ENCODE results near the gene CLDN14.

CLDN14 gene

DNA sequence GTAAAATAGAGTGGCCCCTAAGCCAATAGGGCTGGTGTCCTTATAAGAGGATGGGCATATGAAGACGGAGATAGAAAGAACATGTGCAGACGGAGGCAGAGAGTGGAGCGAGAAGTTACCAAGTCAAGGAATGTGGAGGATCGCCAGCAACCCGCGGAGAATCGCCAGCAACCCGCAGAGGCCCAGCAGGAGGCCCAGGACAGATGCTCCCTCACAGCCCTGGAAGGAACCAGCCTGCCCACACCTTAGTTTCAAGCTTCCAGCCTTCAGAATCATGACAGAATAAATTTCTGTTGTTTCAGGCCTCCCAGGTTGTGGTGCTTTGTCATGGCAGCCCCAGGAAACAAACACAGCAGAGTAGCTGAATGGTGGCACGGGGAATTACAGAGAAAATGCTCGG is 9.6 kb downstream of the CLDN14 start:
- no peak for DNase-seq (ENCODE audit: low spot score)

DNA sequence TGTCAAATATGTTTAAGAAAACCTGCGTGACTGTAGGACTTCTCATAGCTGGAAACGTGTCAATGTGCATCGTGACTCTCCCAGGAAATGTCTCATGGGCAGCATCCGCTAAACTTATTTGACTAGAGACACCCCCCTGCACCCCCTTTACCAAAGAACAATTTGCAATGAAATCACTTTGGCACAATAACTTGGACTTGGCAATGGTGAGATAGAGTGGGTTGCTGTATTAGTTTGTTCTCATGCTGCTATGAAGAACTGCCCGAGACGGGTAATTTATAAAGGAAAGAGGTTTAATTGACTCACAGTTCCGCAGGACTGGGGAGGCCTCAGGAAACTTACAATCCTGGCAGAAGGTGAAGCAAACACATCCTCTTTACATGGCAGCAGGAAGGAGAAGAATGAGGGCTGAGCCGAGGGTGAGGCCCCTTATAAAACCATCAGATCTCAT is 13.8 kb downstream of the CLDN14 start:
- DNase-seq (ENCODE audit: low spot score) = no peak

DNA sequence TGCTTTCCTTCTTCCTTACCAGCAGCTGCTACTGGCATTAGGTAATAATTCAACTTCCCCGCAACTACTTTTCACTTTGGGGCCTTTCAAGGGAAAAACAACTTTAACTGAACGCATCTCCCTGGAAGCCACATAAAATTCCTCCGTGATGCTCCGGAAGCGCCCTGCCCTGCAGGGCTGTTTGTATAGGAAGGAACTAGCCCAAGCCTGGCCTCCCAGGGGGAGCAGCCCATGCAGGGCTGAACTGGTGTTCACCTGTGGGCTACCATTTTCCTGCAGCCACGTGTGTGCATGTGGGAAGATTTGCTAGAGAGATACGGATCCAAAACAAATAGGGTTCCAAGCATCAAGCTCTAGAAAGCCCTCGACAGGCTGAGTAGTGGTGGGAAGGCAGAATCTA is 14.4 kb downstream of the CLDN14 start:
- no peak for DNase-seq (ENCODE audit: low spot score)

DNA sequence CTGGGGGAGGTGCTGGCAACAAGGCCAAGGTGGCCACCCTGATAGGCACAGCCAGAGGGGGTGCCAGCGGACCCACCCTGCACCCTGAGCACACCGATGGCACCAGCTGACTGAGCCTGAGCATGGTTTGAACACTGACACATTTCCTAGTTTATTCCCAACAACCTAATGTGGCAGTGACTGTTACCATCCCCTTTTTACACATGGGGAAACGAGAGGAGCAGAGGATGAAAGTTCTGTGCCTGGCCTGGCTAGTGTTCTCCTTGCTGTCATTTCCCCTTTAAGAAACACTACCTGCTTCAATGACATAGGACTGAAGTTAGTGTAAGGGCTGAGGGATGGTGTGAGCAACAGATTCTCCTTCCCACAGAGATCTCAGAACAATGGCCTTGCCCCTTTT is 15.3 kb downstream of the CLDN14 start:
- no peak for DNase-seq (ENCODE audit: low spot score)

DNA sequence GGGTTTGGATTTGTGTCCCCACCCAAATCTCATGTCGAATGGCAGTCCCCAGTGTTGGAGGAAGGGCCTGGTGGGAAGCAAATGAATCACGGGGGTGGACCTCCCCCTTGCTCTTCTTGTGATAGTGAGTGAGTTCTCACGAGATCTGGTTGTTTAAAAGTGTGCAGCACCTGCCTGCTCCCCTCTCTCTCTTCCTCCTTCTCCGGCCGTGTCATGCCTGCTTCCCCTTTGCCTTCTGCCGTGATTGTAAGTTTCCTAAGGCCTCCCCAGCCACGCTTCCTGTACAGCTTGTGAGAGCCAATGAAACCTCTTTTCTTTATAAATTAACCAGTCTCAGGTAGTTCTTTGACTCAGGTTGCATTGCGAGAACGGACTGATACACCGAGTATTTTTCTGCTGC is 15.9 kb downstream of the CLDN14 start:
- DNase-seq (ENCODE audit: low spot score) = no peak

DNA sequence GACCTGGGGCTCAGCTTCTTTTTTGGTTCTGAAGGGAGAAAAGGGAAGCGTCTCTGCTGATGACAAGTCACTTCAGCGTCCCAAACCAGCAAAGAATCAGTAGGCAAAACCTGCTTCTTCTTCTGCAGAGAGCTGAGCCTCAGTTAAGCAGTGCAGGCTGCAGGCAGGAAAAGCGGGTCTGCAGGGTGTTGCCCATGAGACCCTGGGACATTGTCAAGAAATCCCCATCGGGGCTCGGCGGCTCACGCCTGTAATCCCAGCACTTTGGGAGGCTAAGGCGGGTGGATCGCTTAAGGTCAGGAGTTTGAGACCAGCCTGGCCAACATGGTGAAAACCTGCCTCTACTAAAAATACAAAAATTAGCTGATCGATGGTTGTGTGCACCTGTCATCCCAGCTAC is 16.7 kb downstream of the CLDN14 start:
- no peak for DNase-seq (ENCODE audit: low spot score)

DNA sequence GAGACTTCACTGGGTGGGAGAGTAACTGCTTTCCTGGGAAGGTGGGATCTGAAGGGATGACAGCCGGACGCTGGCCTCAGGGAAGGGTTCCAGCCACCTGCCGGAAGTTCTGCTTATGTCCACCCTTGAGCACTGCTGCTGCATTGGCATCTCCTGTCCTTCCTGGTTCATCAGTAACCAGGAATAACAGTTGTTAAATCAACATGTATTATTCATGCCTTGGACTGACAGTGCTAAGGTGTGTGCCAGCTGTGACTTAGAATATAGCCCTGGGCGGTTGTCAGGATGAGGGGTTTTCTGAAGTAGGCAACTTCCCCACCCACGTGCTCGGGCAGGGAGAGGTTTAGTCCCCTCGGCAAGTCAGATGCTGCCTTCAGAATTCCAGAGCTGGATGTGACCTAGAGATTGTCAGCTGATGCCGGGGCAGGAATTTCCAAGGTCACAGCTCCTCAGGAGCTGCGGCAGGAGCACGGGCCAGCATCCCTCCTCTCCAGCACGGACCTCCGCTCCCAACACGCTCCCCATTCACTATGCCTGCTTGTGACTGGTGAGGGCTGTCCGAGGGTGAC is 17.9 kb downstream of the CLDN14 start:
- no peak for DNase-seq (ENCODE audit: low spot score)

DNA sequence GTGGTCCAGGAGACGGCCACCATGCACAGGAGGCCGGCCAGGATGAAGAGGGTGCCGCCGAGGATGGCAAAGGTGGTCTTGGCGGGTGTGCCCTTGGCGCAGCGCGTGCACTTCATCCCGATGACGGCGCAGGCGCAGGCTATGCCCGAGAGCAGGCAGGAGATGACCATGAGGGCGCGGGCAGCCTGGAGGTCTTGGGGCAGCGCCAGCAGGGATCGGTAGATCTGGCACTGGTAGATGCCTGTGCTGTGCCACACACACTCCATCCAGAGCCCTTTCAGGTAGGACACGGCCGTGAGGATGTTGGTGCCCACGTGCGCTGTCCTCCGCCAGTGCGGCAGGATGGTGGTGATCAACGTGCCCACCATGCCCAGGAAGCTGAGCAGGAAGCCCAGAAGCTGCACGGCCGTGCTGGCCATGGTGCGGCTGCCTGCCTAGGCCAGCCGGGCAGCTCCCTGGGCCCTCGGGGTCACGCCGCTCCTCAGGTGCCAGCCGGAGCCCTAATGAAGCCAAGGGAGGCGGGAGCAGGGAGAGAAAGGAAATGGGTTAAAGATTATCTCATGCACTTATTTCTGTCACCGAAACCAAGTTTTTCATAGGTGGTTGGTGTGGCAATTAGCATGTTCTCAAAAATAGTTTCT is 18.5 kb downstream of the CLDN14 start:
- no peak for DNase-seq (ENCODE audit: low spot score)

DNA sequence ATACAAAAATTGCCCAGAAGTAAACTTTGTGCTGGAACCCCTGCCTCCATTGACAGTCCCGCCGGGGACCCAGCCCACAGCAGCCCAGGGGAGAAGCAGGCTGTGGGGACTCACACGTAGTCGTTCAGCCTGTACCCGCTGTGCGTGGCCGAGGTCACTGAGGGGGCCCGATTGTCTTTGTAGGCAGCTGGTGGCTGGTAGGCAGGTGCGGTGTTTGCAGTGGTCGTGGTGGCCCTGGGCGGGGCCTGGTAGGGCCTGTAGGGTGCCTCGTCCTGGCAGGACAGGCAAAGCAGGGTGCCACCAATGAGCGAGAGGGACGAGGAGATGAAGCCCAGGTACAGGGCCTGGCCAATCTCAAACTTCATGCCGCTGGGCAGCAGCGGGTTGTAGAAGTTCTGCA is 19.1 kb downstream of the CLDN14 start:
- no peak for DNase-seq (ENCODE audit: low spot score)

DNA sequence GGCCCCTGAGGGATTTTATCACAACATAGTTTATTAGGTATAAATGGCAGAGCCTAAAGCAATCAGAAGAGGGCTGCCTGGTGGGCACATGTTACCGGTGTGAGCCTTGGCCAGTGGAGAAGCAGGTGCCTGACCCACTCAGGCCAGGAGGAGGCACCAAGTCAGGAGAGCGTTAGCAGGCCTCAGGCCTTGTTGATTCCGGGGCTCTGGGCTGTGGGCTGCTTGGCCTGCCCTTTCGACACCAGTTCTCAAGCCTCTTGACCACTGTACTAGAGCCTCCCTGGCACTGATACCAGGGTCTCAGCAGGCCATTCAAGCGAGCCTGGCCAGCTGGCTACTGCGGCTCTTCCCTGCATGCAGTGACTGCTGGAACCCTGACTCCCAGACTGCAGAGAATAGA is 20.8 kb downstream of the CLDN14 start:
- no peak for DNase-seq (ENCODE audit: low spot score)

DNA sequence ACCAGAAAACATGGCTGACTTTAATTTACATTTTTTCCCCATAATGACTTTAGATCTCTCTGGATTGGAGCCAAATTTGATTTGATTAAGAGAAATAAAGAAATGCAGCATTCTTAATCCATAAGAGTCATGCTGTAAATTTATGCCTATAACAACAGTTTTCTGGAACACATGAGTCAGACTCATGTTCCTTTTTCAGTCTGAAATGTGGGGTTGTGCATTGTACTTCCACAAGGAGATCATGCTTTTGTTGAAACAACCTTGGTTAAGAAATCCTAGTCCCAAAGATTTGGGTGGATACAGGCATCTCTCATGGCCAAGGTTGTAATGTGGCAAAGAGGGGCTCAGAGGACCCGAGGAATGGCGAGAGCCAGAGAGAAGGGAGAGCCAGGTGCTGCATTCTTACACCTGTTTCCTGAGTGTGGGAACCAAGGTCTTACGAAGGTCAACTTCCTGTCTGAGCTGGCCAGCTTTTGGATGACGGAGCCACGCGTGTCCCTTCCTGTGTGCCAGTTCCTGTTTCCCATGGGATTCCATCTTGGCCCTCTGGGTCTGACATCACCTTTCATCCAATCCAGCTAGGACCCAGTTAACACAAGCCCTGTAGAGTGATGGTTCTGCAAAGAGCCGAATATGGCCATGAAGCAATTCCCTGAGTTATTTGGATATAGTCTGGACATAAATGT is 23.1 kb downstream of the CLDN14 start:
- DNase-seq (ENCODE audit: low spot score) = peak; percentile 22

DNA sequence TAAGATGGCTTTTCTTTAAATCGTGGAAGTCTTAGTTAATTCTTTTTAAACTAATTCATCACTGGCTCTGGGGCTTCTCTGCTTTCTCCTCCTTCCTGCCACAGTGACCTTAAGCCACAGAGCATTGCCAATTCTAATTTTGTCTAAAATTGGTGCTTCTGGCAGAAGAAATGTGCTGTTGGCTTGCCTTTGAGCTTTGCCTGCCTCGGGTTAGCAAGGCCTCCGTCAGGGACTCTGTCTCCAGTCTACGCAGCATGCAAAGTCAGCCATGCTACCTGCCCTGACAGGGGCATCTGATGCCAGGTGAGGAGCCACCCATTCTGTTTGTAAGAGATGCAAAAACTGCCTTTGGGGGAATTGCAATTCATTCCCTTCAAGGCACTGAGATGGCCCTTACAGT is 25.2 kb downstream of the CLDN14 start:
- no peak for DNase-seq (ENCODE audit: low spot score)

DNA sequence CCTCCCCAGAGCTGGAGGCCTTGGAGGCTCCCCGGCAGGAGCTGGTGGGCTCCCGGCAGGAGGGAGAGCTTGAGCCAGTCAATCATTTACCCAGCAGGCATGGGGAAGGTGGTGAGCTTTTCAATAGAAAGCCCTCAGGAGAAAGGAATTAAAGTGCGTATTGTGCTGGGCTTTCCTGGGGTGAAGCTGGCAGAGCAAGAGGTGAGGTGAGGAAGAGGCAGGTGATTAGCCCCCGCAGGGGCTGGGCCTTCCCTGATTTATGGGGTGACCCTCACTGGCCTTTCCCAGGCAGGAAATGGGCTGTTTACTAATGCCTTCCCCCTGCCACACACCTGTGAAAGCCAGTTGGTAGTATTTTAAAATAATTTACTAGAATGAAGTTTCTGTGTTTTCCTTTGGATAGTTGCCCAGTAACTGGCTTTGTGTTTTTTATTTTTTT is 25.8 kb downstream of the CLDN14 start:
- DNase-seq (ENCODE audit: low spot score) = no peak

DNA sequence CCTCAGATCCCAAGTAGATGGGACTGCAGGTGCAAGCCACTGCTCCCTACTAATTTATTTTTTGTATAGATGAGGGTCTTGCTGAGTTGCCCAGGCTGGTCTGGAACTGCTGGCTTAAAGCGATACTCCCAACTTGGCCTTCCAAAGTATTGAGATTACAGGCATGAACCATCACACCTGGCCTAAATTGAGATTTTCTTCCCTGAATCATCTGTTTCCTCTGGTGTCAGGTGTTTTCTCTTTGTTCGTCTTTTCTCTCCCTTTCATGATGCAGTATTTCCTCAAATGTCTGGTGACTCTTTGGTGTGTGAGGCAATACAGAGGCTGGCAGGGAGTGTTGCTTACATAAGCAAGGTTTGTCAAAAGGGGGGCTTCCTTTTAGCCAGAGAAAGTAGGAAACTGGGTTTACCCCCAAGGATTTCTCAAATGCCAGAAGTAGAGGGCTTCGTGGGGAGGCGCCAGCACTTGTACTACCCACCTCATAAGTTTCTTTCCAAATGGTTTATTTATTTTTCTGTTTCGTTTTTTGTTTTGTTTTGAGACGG is 27.6 kb downstream of the CLDN14 start:
- DNase-seq (ENCODE audit: low spot score) = no peak

DNA sequence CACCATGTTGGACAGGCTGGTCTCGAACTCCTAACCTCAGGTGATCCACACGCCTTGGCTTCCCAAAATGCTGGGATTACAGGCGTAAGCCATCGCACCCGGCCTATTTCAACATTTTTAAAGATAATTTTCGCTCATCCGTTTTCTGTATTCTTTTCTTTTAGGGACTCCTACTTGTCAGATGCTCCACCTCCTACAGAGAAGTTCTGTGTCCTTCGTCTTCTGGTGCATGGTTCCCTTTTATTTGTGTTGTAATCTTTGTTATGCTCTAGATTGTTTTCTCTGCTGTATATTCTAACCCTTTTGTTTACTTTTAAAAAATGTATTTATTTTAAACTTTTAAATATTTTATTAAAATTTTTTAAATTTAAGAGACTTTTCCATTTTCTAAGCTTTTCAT is 28.4 kb downstream of the CLDN14 start:
- no peak for DNase-seq (ENCODE audit: low spot score)

DNA sequence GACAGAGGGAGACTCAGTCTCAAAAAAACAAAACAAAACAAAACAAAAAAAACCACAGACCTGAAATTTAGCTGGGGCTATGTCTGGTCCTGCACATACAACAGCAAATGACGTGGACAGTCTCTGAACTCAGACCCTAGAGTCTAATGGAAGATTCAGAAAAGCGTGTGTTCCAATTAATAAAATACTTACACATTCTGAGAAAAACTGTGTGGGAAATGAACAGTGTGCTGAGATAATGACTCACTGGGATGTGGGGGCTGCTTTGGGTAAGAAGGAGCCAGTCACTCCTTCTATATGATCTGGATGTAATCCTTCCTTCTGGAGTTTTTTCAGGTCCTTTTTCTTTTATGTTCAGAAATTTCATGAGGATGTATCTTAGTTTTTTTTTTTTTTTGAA is 29.4 kb downstream of the CLDN14 start:
- DNase-seq (ENCODE audit: low spot score) = no peak

DNA sequence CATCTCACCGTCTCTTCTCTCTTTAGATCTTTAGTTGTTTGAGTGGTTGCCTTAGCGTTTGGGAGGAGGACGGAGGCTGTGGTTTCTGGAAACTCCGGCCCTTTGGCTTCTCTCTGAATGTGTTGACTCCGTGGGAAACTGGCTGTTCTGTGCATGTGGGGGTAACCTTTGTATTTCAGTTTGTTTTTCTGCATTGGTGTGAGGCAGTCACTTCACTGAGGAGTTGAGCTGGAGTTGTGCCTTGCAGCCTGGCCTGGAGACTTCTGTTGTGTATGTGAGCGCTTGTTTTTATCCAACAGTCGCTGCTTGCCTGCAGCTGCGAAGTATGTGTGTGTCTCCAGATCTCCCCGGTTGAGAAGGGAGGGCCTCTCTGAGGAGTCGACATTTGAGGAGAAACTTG is 33.6 kb downstream of the CLDN14 start:
- DNase-seq (ENCODE audit: low spot score) = no peak

DNA sequence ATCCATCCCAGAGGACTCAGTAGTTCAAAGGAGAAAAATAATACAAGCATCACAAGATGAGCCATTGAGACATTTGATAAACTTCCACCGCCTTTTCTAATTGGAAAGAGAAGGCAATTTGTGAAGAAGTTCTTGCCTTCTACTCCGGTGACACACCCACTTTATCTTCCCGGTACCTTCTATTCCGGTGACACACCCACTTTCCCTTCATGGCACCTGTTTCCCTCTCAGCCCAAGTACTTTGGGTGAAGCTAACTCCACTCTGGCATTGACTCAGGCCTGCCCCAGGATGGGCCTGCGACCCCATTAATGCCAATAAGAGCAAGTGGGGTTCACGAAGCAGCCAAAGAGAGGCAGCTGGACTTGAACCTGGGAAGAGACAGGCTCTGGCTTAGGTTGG is 38.2 kb downstream of the CLDN14 start:
- DNase-seq (ENCODE audit: low spot score) = no peak

DNA sequence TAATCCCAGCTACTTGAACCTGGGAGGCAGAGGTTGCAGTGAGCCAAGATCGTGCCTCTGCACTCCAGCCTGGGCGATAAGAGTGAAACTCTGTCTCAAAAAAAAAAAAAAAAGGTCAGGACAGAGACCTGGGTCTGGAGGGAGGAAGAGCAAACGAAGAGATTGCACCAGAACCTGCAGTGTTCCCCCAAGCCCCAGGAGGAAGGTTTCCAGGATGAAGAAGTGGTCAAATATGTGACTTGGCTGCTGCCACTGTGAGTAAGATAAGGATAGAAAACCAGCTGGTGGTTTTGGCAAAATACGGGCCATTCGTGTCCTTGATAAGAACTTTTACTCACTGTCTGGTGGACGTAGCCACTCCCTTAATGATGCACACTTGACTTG is 42.2 kb downstream of the CLDN14 start:
- peak; percentile 65 for DNase-seq (ENCODE audit: low spot score)

DNA sequence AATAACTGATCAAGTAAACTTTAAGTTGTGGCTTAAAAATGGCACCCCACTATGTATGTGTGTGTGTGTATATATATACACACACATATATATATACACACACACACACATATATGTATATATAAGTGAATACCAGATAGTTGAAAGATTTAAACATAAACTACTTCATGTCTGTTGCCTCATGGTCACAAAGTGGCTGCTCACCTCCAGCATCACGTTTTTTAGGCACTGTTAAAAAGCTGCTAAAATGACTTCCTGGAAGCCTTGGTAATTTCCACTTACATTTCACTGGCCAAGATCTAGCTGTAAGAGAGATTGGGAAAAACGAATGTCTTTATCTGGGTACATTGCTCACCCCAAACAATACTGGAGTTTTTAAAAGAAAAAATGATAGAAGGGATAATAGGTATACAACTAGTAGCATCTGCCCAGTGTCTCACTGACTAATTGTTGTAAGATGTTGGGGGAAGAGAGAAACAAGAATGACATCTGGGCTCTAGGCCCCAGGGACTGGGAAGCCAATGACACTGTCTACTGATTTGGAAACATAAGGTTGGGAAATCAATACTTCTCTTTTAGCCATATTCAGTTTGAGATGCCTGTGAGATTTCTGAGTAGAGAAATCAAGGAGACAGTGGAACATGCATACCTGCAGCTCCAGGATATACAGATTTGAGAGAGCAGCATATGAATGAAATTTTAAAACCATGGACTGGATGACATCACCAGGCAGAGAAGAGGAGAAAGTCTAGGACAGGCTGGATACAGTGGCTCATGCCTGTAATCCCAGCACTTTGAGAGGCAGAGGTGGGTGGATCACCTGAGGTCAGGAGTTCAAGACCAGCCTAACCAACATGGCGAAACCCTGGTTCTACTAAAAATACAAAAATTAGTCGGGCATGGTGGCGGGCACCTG is 42.8 kb downstream of the CLDN14 start:
- no peak for DNase-seq (ENCODE audit: low spot score)

DNA sequence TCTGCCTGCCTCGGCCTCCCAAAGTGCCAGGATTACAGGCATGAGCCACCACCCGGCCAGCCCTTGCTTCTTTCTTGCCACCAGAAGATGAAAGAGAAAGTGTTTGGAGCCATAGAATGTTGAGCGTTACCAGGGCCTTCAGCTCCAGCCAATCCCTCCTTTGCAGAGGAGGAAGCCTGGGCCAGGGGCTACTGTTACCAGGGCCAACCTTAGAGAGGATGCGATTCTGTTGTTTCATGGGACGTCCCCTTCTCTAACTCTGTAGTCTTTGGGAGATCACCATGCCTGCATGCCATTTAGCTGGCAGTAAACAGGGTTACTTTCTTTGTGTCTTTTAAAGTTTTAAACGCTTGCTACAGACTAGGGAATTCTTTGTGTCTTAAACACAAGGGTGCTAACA is 45.8 kb downstream of the CLDN14 start:
- no peak for DNase-seq (ENCODE audit: low spot score)

DNA sequence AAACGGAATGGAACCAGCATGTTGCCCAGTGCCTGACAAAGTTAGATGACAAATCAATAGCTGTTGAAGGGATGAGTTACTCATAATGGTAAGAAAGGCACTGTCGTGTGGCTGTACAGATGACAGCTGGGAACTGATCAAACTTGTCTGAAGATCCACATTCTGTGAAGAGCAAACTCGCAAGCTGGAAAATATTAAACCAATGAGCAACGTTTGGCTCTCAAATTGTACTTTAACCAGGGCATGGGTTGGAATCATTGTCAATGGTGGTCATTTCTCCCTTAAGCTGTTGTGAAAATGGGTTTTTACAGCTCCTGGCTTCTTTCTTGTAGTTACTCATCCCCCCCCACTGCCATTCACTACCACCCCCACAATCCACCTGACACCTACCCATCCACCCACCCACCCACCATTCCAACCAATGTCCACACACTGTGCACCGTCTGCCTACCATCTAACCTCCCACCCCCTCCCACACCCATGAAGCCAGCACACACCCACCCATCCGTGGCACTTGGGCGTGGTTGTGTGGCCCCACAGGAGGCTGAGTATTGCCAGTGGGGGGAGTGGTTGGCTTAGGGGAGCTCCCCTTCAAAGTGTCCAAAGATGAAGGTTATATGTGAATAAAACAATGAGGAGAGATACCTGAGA is 46.7 kb downstream of the CLDN14 start:
- DNase-seq (ENCODE audit: low spot score) = no peak
